Kidney epithelial cell (primary cell): ENCODE measurements around the gene GCSAML. TPM values are rescaled to one million over a fixed set of nuclear protein-coding genes. Genes with fewer than 3 reads are reported as not detected.

Experiments used
- DNase-seq: peaks from one replicate; pipeline ENCODE4 v3.0.0-alpha.2; 2010; ENCODE audit warnings: low read depth
- H3K27me3 ChIP-seq: 2 replicates; pipeline ENCODE4 v1.6.0; 2011; ENCODE audit warnings: low read length; ENCODE audit not compliant: control insufficient read depth, insufficient read depth
- H3K36me3 ChIP-seq: 2 replicates; pipeline ENCODE4 v1.5.1; 2011; ENCODE audit warnings: low read length; ENCODE audit not compliant: control insufficient read depth, insufficient read depth
- H3K4me3 ChIP-seq: 2 replicates; pipeline ENCODE4 v1.5.1; 2011; ENCODE audit warnings: low read depth, mild to moderate bottlenecking, control low read depth, low read length
- total RNA-seq: library from RNA; depleted of rRNA; stranded (reverse); fragments of >200 nt; gene quantifications from 2 replicates; pipeline ENCODE4 v1.2.3, GENCODE V29; 2015
- TF ChIP-seq, protein P1 (sequence below): IDR thresholded peaks from 2 replicates; pipeline ENCODE4 v1.5.1; 2011; ENCODE audit warnings: mild to moderate bottlenecking, moderate library complexity, low read length, control low read depth, inconsistent platforms; ENCODE audit not compliant: insufficient read depth, poor library complexity, severe bottlenecking

The GCSAML gene
- total RNA-seq, 1 donor from 2014 or later = 0.04 TPM

DNA sequence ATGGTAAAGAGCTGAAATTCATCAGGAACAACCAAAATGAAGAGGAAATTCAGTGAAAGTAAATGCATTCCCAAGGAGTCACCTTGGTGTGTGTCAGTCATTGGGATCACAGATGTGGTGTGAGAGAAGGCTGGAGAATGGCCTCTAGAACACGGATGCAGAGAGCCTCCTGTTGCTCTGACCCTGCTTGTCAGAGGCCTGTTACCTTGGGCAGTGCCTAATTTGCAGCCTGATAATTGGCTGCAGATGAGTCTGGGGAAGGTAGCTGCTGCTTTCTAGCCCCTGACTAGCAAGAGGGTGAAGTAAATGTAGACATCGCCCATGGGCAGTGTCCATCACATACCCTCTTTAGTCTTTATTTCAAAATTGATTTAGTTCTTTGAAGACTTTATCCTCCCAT, 3.3 kb downstream of the GCSAML start:
- TF ChIP-seq, protein P1, sequence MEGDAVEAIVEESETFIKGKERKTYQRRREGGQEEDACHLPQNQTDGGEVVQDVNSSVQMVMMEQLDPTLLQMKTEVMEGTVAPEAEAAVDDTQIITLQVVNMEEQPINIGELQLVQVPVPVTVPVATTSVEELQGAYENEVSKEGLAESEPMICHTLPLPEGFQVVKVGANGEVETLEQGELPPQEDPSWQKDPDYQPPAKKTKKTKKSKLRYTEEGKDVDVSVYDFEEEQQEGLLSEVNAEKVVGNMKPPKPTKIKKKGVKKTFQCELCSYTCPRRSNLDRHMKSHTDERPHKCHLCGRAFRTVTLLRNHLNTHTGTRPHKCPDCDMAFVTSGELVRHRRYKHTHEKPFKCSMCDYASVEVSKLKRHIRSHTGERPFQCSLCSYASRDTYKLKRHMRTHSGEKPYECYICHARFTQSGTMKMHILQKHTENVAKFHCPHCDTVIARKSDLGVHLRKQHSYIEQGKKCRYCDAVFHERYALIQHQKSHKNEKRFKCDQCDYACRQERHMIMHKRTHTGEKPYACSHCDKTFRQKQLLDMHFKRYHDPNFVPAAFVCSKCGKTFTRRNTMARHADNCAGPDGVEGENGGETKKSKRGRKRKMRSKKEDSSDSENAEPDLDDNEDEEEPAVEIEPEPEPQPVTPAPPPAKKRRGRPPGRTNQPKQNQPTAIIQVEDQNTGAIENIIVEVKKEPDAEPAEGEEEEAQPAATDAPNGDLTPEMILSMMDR = no peak
- no peak for DNase-seq
- H3K27me3 ChIP-seq = no peaks in the 10 kb centered on the region
- no peaks in the 10 kb centered on the region for H3K36me3 ChIP-seq
- no peak overlapping the region for H3K4me3 ChIP-seq

DNA sequence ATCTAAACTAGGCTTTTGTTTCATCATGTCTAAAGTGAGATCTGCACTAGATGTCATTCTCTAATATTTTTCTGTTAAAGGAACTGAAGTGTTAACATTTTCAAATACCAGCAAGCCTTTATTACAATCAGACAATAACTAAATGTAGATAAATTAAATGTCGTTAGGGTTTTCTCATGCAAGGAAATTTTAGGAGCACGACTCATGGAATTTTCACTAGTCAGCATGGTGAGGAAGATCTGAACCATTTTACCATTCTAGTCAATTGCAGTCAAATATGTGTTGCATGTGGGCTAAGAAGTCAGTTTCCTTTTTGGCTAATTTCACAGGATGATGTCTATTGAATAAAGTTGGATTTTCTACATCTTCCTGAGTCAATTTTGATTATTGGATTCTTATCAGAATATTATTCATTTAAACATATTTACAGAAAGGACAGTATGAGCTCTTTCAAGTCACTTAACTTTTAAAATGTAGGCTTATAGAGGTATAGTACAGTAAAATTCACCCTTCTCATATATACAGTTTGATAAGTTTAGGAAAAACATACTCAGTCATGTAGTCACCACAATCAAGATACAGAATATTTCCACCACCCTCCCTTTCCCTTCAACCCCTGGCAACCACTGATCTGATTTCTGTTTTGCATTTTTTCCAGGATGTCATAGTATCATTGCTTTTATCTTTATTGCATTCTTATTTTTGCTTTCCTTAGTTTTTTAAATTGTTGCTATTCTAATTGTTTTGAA, 9.2 kb downstream of the GCSAML start:
- TF ChIP-seq, protein P1 = no peak
- Histone ChIP-seq H3K4me3 (no peak overlapping the region), H3K36me3 (no peaks in the 10 kb centered on the region), H3K27me3 (no peaks in the 10 kb centered on the region)
- no peak for DNase-seq

DNA sequence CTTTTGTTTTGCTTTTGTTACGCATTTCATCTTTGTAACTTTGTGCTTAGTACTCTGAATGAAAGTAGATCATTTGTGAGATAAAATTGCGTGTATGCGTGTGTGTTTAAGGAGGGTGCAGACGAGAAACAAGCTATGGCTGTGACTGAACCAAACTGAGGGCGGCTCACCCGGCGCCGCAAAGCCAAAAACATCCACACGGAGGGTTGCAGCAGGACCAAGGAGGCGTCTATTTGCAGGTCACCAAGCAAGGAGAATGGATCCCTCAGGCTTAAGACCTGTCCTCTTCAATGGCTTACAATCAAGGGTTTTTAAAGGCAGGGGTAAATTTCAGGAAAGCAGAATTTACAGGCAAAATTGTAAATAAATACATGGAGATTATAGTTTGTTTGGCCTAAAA, 12.8 kb downstream of the GCSAML start:
- DNase-seq = no peak
- H3K27me3 ChIP-seq = no peaks in the 10 kb centered on the region
- H3K36me3 ChIP-seq = no peaks in the 10 kb centered on the region
- TF ChIP-seq, protein P1 = no peak
- H3K4me3 ChIP-seq = no peak overlapping the region

DNA sequence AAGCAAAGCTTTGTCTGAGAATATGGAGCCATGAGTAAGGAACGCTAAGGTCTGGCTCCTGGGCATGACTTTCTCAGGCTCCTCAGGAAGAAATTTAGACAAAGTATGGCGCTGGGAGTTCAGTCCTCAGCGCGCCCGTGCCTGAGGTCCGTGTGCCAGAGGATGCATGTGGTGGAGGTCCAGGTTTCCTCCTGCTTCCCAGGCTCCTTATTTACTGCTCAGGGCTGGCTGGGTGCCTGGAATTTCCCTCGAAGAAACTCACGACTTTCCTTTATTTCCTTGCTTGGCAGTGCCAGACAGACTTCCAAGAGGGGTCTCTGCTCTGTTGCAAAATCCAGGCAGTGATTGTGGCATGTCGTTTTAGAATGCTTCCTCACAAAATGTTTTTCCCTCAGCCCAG, 13.3 kb downstream of the GCSAML start:
- Histone ChIP-seq H3K27me3 (no peaks in the 10 kb centered on the region), H3K36me3 (no peaks in the 10 kb centered on the region), H3K4me3 (no peak overlapping the region)
- TF ChIP-seq, protein P1 = no peak
- DNase-seq = no peak

DNA sequence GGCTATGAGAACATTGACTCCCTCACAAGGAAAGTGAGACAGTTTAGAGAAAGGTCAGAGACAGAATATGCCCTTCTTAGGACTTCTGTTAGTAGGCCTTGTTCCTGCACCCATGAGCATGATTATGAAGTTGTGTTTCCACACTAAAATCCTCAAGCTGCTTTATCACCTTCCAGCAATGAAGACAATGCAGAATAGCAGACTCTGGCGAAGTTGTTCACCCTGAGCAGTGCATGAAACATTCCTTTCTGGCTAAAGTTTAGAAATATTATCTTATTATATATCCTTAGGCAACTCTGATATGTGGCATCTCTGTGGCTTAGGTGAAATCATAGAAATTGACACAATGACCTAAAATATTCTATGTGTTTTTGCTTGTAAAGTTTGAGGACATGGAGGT, 25.3 kb downstream of the GCSAML start:
- Histone ChIP-seq H3K4me3 (no peak overlapping the region), H3K36me3 (no peaks in the 10 kb centered on the region), H3K27me3 (no peaks in the 10 kb centered on the region)
- no peak for DNase-seq
- TF ChIP-seq, protein P1 = no peak

DNA sequence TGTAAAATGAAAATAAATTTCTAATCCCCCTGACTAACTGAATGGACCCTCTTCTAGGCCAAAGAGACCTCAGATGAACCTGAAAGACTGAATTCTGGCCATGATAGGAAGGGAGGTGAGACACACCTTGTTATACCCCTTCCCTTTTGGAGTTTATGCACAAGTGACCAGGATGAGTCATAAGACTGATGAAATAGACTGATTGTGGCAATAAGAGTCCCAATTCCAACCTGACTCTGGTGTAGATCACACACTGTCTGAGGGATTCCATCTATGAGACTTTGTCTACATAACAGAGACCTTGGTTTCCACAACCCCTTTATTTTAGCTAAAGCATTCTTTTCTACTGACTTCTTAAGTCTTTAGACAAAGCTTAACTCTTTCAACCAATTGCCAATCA, 25.7 kb downstream of the GCSAML start:
- Histone ChIP-seq H3K36me3 (no peaks in the 10 kb centered on the region), H3K27me3 (no peaks in the 10 kb centered on the region), H3K4me3 (no peak overlapping the region)
- TF ChIP-seq, protein P1 = no peak
- DNase-seq = no peak
